Calu3 (cell line): ENCODE results near the gene KIAA0040. TPM values are rescaled to one million over a fixed set of nuclear protein-coding genes. Genes with fewer than 3 reads are reported as not detected.
A peak's percentile ranks its signal among the peaks of the same experiment; 100 is the strongest.

Source experiments
- BruUV-seq: library from RNA; stranded (reverse); fragments of 400-500 nt; replicated peaks from 2 replicates; lab custom pipeline; 2021; lab: Mats Ljungman, UMichigan
- CTCF ChIA-PET: fragments of 300-600 bp; sonication (Branson Sonifier 250); formaldehyde crosslinking; loops from one replicate; lab custom pipeline; 2022; ENCODE audit warnings: antibody characterized with exemption; lab: Charles Lee
- DNase-seq: peaks from one replicate; pipeline ENCODE4 v3.0.0; 2022
- H3K27ac Mint-ChIP-seq: one replicate; pipeline ENCODE4 v1.8.0; 2022; ENCODE audit warnings: mixed read lengths; ENCODE audit not compliant: unreplicated experiment
- H3K27me3 Mint-ChIP-seq: one replicate; pipeline ENCODE4 v1.8.0; 2022; ENCODE audit warnings: mixed read lengths; ENCODE audit not compliant: unreplicated experiment
- H3K36me3 Mint-ChIP-seq: one replicate; pipeline ENCODE4 v1.8.0; 2022; ENCODE audit warnings: mild to moderate bottlenecking, moderate library complexity, mixed read lengths; ENCODE audit not compliant: insufficient read depth, unreplicated experiment
- H3K4me1 Mint-ChIP-seq: one replicate; pipeline ENCODE4 v1.8.0; 2022; ENCODE audit warnings: mild to moderate bottlenecking, low read depth, mixed read lengths; ENCODE audit not compliant: unreplicated experiment
- H3K4me3 Mint-ChIP-seq: one replicate; pipeline ENCODE4 v1.8.0; 2022; ENCODE audit warnings: mild to moderate bottlenecking, low read depth, moderate library complexity, mixed read lengths; ENCODE audit not compliant: unreplicated experiment
- H3K9me3 Mint-ChIP-seq: one replicate; pipeline ENCODE4 v1.8.0; 2022; ENCODE audit warnings: low read depth, mixed read lengths; ENCODE audit not compliant: unreplicated experiment
- intact Hi-C: fragments of 100-400 bp; cut with micrococcal nuclease; formaldehyde crosslinking; loops from one replicate; pipeline ENCODE4 v1.10.0; 2022; ENCODE audit not compliant: unreplicated experiment
- total RNA-seq: library from RNA; stranded (reverse); gene quantifications from 2 replicates; pipeline ENCODE4 v1.2.3, GENCODE V29; 2022
- TF ChIP-seq, protein P1 (sequence below): fragments of 200-600 bp; IDR thresholded peaks from one replicate; pipeline ENCODE4 v1.8.0; 2022; ENCODE audit warnings: antibody characterized with exemption; ENCODE audit not compliant: unreplicated experiment

Gene KIAA0040
- total RNA-seq, 1 experiment from 2014 or later = 33.4 TPM

- Mint-ChIP-seq H3K4me3 (no peak overlapping the region), H3K27me3 (no peaks in the 10 kb centered on the region), H3K27ac (no peak overlapping the region), H3K36me3 (peaks cover 22% of the 10 kb centered on the region), H3K9me3 (no peaks in the 10 kb centered on the region), H3K4me1 (peaks cover 60% of the 10 kb centered on the region)
- CTCF ChIA-PET = no interaction called here
- intact Hi-C loops = no loop called here
- no TSS peak for BruUV-seq
- no peak for DNase-seq
- TF ChIP-seq, protein P1, sequence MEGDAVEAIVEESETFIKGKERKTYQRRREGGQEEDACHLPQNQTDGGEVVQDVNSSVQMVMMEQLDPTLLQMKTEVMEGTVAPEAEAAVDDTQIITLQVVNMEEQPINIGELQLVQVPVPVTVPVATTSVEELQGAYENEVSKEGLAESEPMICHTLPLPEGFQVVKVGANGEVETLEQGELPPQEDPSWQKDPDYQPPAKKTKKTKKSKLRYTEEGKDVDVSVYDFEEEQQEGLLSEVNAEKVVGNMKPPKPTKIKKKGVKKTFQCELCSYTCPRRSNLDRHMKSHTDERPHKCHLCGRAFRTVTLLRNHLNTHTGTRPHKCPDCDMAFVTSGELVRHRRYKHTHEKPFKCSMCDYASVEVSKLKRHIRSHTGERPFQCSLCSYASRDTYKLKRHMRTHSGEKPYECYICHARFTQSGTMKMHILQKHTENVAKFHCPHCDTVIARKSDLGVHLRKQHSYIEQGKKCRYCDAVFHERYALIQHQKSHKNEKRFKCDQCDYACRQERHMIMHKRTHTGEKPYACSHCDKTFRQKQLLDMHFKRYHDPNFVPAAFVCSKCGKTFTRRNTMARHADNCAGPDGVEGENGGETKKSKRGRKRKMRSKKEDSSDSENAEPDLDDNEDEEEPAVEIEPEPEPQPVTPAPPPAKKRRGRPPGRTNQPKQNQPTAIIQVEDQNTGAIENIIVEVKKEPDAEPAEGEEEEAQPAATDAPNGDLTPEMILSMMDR = no peak
Measured at GRCh38 chr1:175195281-175195680, 2.7 kb upstream of the KIAA0040 start.

- CTCF ChIA-PET = no interaction called here
- peaks cover 55% of the 10 kb centered on the region for H3K4me1 Mint-ChIP-seq
- TF ChIP-seq, protein P1 = no peak
- peak overlapping the region; percentile 86 for H3K4me3 Mint-ChIP-seq
- peaks cover 22% of the 10 kb centered on the region for H3K36me3 Mint-ChIP-seq
- BruUV-seq = no TSS peak
- no peaks in the 10 kb centered on the region for H3K9me3 Mint-ChIP-seq
- DNase-seq = no peak
- H3K27ac Mint-ChIP-seq = peak overlapping the region; percentile 89
- H3K27me3 Mint-ChIP-seq = no peaks in the 10 kb centered on the region
- intact Hi-C loops = loop anchor here (5.0 kb wide), 1 partner anchor 74 kb away; no protein-coding TSS in a partner anchor
Measured at GRCh38 chr1:175193527-175193910, 943 bp upstream of the KIAA0040 start.

DNA sequence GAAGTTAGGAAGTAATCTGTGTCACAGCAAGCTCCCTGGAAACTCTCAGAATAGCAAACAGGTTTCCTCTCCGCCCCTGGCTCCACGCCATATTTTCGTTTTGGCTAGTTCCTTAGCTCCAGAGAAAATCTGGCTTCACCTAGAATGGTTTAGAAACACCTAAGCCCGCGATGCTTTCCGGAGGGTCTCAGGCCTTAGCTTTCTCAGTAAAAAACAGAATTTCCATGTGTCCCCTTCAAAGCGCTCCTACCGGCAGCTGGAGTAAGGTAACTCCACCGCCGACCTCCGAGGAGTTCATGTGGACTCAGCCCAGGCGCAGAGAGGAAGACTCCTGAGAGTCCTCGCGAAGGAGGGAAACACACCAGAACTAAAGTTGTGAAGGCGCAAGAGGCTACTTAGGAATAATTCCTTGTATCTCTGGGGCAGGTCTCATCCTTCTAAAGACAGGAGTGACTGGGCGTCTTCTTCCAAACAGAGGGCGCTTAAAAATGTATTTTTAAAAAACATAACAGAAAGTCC is 406 bp downstream of the KIAA0040 start:
- intact Hi-C loops = loop anchor here (1.0 to 5.0 kb wide), 2 partner anchors 37 to 75 kb away; no protein-coding TSS in a partner anchor
- Mint-ChIP-seq H3K27ac (peak overlapping the region; percentile 89), H3K27me3 (no peaks in the 10 kb centered on the region), H3K9me3 (no peaks in the 10 kb centered on the region), H3K36me3 (peaks cover 22% of the 10 kb centered on the region), H3K4me3 (peak overlapping the region; percentile 86), H3K4me1 (peaks cover 42% of the 10 kb centered on the region)
- CTCF ChIA-PET = interaction anchor here (0.9 to 1.7 kb wide), 5 partner anchors 29 to 127 kb away, joined by 3 to 14 read pairs (median 7); no protein-coding TSS in a partner anchor
- TF ChIP-seq, protein P1 = no peak
- DNase-seq = peak; percentile 70
- TSS peak; percentile 69 for BruUV-seq

- TF ChIP-seq, protein P1 = no peak
- DNase-seq = peak; percentile 21
- Mint-ChIP-seq H3K9me3 (no peaks in the 10 kb centered on the region), H3K4me3 (peak overlapping the region; percentile 86), H3K4me1 (peaks cover 36% of the 10 kb centered on the region), H3K27me3 (no peaks in the 10 kb centered on the region), H3K27ac (peak overlapping the region; percentile 89), H3K36me3 (peaks cover 22% of the 10 kb centered on the region)
- no TSS peak for BruUV-seq
- CTCF ChIA-PET = interaction anchor here (0.6 to 1.7 kb wide), 6 partner anchors 30 to 260 kb away, joined by 3 to 14 read pairs (median 6); no protein-coding TSS in a partner anchor
- intact Hi-C loops = loop anchor here (1.0 to 5.0 kb wide), 2 partner anchors 36 to 76 kb away; no protein-coding TSS in a partner anchor
Measured at GRCh38 chr1:175191659-175192058, 917 bp downstream of the KIAA0040 start.
